HCT116 (cell line): Measurements from ENCODE around the gene KMT2E. TPM values are rescaled to one million over a fixed set of nuclear protein-coding genes. Genes with fewer than 3 reads are reported as not detected.

ENCODE experiments used
- ATAC-seq: fragments of 200-7000 bp; cut with Tn5 transposase; 2 replicates; pipeline ENCODE4 v1.9.1; 2020; ENCODE audit warnings: mild to moderate bottlenecking, moderate library complexity
- BruUV-seq: library from RNA; stranded (reverse); fragments of 400-500 nt; replicated peaks from 2 replicates; lab custom pipeline; 2021; lab: Mats Ljungman, UMichigan
- CTCF ChIA-PET: fragments of 300-600 bp; sonication (Branson Sonifier 250); formaldehyde crosslinking; loops from one replicate; lab custom pipeline; 2021; ENCODE audit warnings: antibody characterized with exemption; lab: Charles Lee
- POLR2A ChIA-PET: fragments of 300-600, 350-600 bp; sonication (Branson Sonifier 250); formaldehyde crosslinking; loops from one replicate; lab custom pipeline; 2021; ENCODE audit warnings: antibody characterized with exemption; lab: Charles Lee
- RAD21 ChIA-PET, 2 experiments: fragments of 300-600 bp; sonication (Branson Sonifier 250); formaldehyde crosslinking; loops; one replicate each; lab custom pipeline; 2023; ENCODE audit warnings: low total read pairs in 2 of 2; ENCODE audit not compliant: uncharacterized antibody in 2 of 2, unreplicated experiment in 2 of 2, low non-redundant PET in 1 of 2; lab: Charles Lee
- DNase-seq: peaks from one replicate; pipeline ENCODE4 v3.0.0-alpha.2; 2010; ENCODE audit warnings: low read depth, low spot score
- H2AFZ ChIP-seq: fragments of 200-600 bp; shearing (Covaris generic), sonication (generic); 2 replicates; pipeline ENCODE4 v1.6.1; 2017; ENCODE audit warnings: low read depth, mixed run types, mixed read lengths, antibody characterized with exemption, low read length; ENCODE audit not compliant: poor library complexity, severe bottlenecking
- H3K27ac ChIP-seq: 2 replicates; pipeline ENCODE4 v1.5.1; 2012; ENCODE audit warnings: low read depth, low read length
- H3K27me3 ChIP-seq: fragments of 200-600 bp; sonication (generic); 2 replicates; pipeline ENCODE4 v1.6.1; 2016; ENCODE audit warnings: mixed run types, low read length, mixed read lengths; ENCODE audit not compliant: insufficient read depth
- H3K36me3 ChIP-seq, 2 experiments: fragments of 200-500 bp in 1 of 2; fragments of 200-600 bp in 1 of 2; sonication (Bioruptor generic) in 1 of 2; sonication (generic) in 1 of 2; 2 replicates each; pipeline versions ENCODE4 v1.5.1 to v1.6.1; 2014 to 2016; ENCODE audit warnings: low read length in 2 of 2, inconsistent platforms in 1 of 2, mixed read lengths in 1 of 2, mixed run types in 1 of 2; ENCODE audit not compliant: insufficient read depth in 2 of 2, control insufficient read depth in 1 of 2
- H3K4me1 ChIP-seq, 2 experiments: fragments of 200-600 bp in 1 of 2; sonication (generic) in 1 of 2; 2 replicates each; pipeline versions ENCODE4 v1.5.1 to v1.6.1; 2012 to 2017; ENCODE audit warnings: low read length in 2 of 2, inconsistent platforms in 1 of 2, mild to moderate bottlenecking in 1 of 2, mixed read lengths in 1 of 2, mixed run types in 1 of 2, moderate library complexity in 1 of 2; ENCODE audit not compliant: insufficient read depth in 2 of 2, control insufficient read depth in 1 of 2
- H3K4me2 ChIP-seq: fragments of 200-600 bp; sonication (generic); 2 replicates; pipeline ENCODE4 v1.6.1; 2017; ENCODE audit warnings: mixed run types, low read length, mixed read lengths
- H3K4me3 ChIP-seq, 2 experiments: fragments of 200-600 bp in 1 of 2; sonication (generic) in 1 of 2; replicated peaks in 1 of 2; 2 replicates each; pipeline ENCODE4 v1.5.1; 2011 to 2016; ENCODE audit warnings: low read length in 2 of 2, control low read depth in 1 of 2, low read depth in 1 of 2, mild to moderate bottlenecking in 1 of 2, mixed read lengths in 1 of 2, mixed run types in 1 of 2
- H3K79me2 ChIP-seq: fragments of 200-600 bp; sonication (generic); 2 replicates; pipeline ENCODE4 v1.6.1; 2017; ENCODE audit warnings: mild to moderate bottlenecking, mixed run types, low read length, moderate library complexity, mixed read lengths; ENCODE audit not compliant: insufficient read depth
- H3K9ac ChIP-seq: fragments of 200-600 bp; sonication (generic); 2 replicates; pipeline ENCODE4 v1.6.1; 2016; ENCODE audit warnings: low read length, mixed read lengths
- H3K9me2 ChIP-seq: fragments of 200-600 bp; sonication (generic), shearing (Covaris generic); 2 replicates; pipeline ENCODE4 v1.6.1; 2017; ENCODE audit warnings: mixed run types, mild to moderate bottlenecking, moderate library complexity; ENCODE audit not compliant: insufficient read depth
- H3K9me3 ChIP-seq, 2 experiments: fragments of 200-500 bp in 1 of 2; fragments of 200-600 bp in 1 of 2; sonication (Bioruptor generic) in 1 of 2; sonication (generic) in 1 of 2; 2 replicates each; pipeline ENCODE4 v1.6.1; 2014 to 2017; ENCODE audit warnings: low read length in 2 of 2, mixed read lengths in 2 of 2, inconsistent platforms in 1 of 2, low read depth in 1 of 2, mild to moderate bottlenecking in 1 of 2, mixed run types in 1 of 2, moderate library complexity in 1 of 2; ENCODE audit not compliant: control insufficient read depth in 1 of 2, insufficient read depth in 1 of 2
- H4K20me1 ChIP-seq: fragments of 200-600 bp; sonication (generic), shearing (Covaris generic); 2 replicates; pipeline ENCODE4 v1.6.1; 2017; ENCODE audit warnings: mixed run types, mild to moderate bottlenecking, moderate library complexity; ENCODE audit not compliant: insufficient read depth
- CBX3 ChIP-seq: IDR thresholded peaks from 2 replicates; pipeline ENCODE4 v1.6.1; 2012; ENCODE audit warnings: low read depth
- ELF1 ChIP-seq: IDR thresholded peaks from 2 replicates; pipeline ENCODE4 v1.6.1; 2012; ENCODE audit warnings: low read depth, borderline replicate concordance
- EZH2 ChIP-seq: fragments of 200-600 bp; sonication (generic); IDR thresholded peaks from 2 replicates; pipeline ENCODE4 v1.6.1; 2017; ENCODE audit warnings: antibody characterized with exemption, mixed run types
- FOSL1 ChIP-seq: IDR thresholded peaks from 2 replicates; pipeline ENCODE4 v1.6.1; 2012; ENCODE audit warnings: low read depth
- JUND ChIP-seq: IDR thresholded peaks from 2 replicates; pipeline ENCODE4 v1.6.1; 2012
- POLR2A ChIP-seq: IDR thresholded peaks from 2 replicates; pipeline ENCODE4 v1.7.0; 2011; ENCODE audit warnings: borderline replicate concordance; ENCODE audit not compliant: insufficient read depth, insufficient read length; ENCODE audit errors: extremely low read depth
- RAD21 ChIP-seq: IDR thresholded peaks from 2 replicates; pipeline ENCODE4 v1.6.1; 2012; ENCODE audit warnings: low read depth, mild to moderate bottlenecking
- SP1 ChIP-seq: IDR thresholded peaks from 2 replicates; pipeline ENCODE4 v1.6.1; 2012; ENCODE audit warnings: low read depth
- SRF ChIP-seq: IDR thresholded peaks from 2 replicates; pipeline ENCODE4 v1.6.1; 2012; ENCODE audit warnings: low read depth
- intact Hi-C: fragments of 100-400 bp; cut with micrococcal nuclease; formaldehyde crosslinking; loops from 2 replicates; pipeline ENCODE4 v1.10.0; 2022
- total RNA-seq: library from RNA; stranded (reverse); gene quantifications from one replicate; pipeline ENCODE4 v1.2.1, GENCODE V29; 2021; ENCODE audit not compliant: unreplicated experiment
- TF ChIP-seq, protein P1 (sequence below): IDR thresholded peaks from 2 replicates; pipeline ENCODE4 v1.6.1; 2011; ENCODE audit warnings: mild to moderate bottlenecking, low read length, moderate library complexity; ENCODE audit not compliant: insufficient replicate concordance; ENCODE audit errors: extremely low read depth
- TF ChIP-seq, protein P2 (sequence below): IDR thresholded peaks from 2 replicates; pipeline ENCODE4 v1.6.1; 2012
- TF ChIP-seq, protein P3 (sequence below), 3 experiments: fragments of 200-600 bp in 1 of 3; sonication (generic) in 1 of 3; IDR thresholded peaks in 2 of 3; conservative IDR thresholded peaks in 1 of 3; 2 replicates each; pipeline ENCODE4 v1.5.1; 2012 to 2017; ENCODE audit warnings: low read depth in 2 of 3, low read length in 2 of 3, antibody characterized with exemption in 1 of 3, borderline replicate concordance in 1 of 3, control low read depth in 1 of 3, mild to moderate bottlenecking in 1 of 3, mixed read lengths in 1 of 3, mixed run types in 1 of 3, moderate library complexity in 1 of 3; ENCODE audit not compliant: insufficient read depth in 1 of 3

Gene KMT2E
- total RNA-seq, 1 experiment from 2014 or later: 39.8 TPM

DNA sequence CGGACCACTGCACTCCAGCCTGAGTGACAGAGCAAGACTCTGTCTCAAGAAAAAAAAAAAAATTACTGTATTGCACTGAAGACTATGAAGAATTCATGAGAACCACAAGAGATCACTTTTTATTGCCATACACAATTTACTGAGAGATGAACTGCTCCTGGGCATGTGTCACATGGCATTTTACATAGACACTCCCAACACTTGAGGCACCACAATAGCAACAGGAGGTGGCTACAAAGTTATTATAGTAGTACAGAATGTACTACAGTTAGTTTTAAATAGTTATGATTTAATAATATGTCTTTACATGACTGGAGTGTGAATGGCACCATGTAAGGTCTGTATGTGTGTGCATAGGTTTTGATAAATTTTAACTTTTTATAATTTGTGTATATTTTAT is 70.6 kb downstream of the KMT2E start:
- no peak overlapping the region for H3K27ac ChIP-seq
- H2AFZ ChIP-seq: no peak overlapping the region
- RAD21 ChIA-PET: no interaction called here
- POLR2A ChIA-PET: no interaction called here
- DNase-seq (no peak), ATAC-seq (no peak)
- CTCF ChIA-PET: interaction anchor here (1.3 kb wide), 1 partner anchor 103 kb away, joined by 4 read pairs; no protein-coding TSS in a partner anchor
- H3K9me3 ChIP-seq: no peaks in the 10 kb centered on the region
- no peaks in the 10 kb centered on the region for H4K20me1 ChIP-seq
- H3K27me3 ChIP-seq: no peaks in the 10 kb centered on the region
- H3K9ac ChIP-seq: no peak overlapping the region
- no peaks in the 10 kb centered on the region for H3K9me2 ChIP-seq
- H3K4me2 ChIP-seq: no peak overlapping the region
- intact Hi-C loops: no loop called here
- TF ChIP-seq JUND: no peak
- TF ChIP-seq SP1: no peak
- TF ChIP-seq ELF1: no peak
- no peak for TF ChIP-seq POLR2A
- no peak for TF ChIP-seq SRF
- no peak for TF ChIP-seq FOSL1
- no peak for TF ChIP-seq CBX3
- TF ChIP-seq EZH2: no peak
- TF ChIP-seq, protein P1, sequence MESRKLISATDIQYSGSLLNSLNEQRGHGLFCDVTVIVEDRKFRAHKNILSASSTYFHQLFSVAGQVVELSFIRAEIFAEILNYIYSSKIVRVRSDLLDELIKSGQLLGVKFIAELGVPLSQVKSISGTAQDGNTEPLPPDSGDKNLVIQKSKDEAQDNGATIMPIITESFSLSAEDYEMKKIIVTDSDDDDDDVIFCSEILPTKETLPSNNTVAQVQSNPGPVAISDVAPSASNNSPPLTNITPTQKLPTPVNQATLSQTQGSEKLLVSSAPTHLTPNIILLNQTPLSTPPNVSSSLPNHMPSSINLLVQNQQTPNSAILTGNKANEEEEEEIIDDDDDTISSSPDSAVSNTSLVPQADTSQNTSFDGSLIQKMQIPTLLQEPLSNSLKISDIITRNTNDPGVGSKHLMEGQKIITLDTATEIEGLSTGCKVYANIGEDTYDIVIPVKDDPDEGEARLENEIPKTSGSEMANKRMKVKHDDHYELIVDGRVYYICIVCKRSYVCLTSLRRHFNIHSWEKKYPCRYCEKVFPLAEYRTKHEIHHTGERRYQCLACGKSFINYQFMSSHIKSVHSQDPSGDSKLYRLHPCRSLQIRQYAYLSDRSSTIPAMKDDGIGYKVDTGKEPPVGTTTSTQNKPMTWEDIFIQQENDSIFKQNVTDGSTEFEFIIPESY: no peak
- TF ChIP-seq, protein P2, sequence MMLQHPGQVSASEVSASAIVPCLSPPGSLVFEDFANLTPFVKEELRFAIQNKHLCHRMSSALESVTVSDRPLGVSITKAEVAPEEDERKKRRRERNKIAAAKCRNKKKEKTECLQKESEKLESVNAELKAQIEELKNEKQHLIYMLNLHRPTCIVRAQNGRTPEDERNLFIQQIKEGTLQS: no peak
- no peak for TF ChIP-seq RAD21
- TF ChIP-seq, protein P3, sequence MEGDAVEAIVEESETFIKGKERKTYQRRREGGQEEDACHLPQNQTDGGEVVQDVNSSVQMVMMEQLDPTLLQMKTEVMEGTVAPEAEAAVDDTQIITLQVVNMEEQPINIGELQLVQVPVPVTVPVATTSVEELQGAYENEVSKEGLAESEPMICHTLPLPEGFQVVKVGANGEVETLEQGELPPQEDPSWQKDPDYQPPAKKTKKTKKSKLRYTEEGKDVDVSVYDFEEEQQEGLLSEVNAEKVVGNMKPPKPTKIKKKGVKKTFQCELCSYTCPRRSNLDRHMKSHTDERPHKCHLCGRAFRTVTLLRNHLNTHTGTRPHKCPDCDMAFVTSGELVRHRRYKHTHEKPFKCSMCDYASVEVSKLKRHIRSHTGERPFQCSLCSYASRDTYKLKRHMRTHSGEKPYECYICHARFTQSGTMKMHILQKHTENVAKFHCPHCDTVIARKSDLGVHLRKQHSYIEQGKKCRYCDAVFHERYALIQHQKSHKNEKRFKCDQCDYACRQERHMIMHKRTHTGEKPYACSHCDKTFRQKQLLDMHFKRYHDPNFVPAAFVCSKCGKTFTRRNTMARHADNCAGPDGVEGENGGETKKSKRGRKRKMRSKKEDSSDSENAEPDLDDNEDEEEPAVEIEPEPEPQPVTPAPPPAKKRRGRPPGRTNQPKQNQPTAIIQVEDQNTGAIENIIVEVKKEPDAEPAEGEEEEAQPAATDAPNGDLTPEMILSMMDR (IDR thresholded peaks at IDR 0.05 in 2 of 3, conservative IDR thresholded peaks at IDR 0.05 in 1 of 3; ENCODE audit: borderline replicate concordance in 1 of 3, insufficient read depth in 1 of 3, low read depth in 2 of 3, low read length in 2 of 3): no peak
- peaks cover 6% of the 10 kb centered on the region in 2 experiments; a peak in 2 of 4 replicates for H3K36me3 ChIP-seq
- no TSS peak for BruUV-seq
- no peaks in the 10 kb centered on the region for H3K79me2 ChIP-seq
- H3K4me3 ChIP-seq: no peak overlapping the region
- peaks cover 5% of the 10 kb centered on the region in 2 experiments; a peak in 3 of 4 replicates for H3K4me1 ChIP-seq
